Measurements from ENCODE around the gene ELFN2. TPM values are rescaled to one million over a fixed set of nuclear protein-coding genes. Genes with fewer than 3 reads are reported as not detected.

Gene ELFN2
- total RNA-seq, 2 donors from 2014 or later = not detected

DNA sequence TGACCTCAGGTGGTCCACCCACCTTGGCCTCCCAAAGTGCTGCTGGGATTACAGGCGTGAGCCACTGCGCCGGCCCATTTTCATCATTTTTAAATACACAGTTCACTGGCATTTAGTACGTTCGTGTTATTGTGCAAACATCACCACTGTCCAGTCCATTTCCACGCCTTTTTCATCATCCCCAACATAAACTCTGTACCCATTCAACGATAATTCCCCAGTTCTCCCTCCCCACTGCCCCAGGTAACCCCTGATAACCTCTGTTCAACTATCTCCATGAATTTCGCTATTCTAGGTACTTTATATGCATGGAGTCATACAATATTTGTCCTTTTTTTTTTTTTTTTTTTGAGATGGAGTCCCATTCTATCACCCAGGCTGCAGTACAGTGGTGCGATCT is 18.2 kb upstream of the ELFN2 start:
- TF ChIP-seq, protein P1, sequence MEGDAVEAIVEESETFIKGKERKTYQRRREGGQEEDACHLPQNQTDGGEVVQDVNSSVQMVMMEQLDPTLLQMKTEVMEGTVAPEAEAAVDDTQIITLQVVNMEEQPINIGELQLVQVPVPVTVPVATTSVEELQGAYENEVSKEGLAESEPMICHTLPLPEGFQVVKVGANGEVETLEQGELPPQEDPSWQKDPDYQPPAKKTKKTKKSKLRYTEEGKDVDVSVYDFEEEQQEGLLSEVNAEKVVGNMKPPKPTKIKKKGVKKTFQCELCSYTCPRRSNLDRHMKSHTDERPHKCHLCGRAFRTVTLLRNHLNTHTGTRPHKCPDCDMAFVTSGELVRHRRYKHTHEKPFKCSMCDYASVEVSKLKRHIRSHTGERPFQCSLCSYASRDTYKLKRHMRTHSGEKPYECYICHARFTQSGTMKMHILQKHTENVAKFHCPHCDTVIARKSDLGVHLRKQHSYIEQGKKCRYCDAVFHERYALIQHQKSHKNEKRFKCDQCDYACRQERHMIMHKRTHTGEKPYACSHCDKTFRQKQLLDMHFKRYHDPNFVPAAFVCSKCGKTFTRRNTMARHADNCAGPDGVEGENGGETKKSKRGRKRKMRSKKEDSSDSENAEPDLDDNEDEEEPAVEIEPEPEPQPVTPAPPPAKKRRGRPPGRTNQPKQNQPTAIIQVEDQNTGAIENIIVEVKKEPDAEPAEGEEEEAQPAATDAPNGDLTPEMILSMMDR (IDR thresholded peaks at IDR 0.05) = no peak

DNA sequence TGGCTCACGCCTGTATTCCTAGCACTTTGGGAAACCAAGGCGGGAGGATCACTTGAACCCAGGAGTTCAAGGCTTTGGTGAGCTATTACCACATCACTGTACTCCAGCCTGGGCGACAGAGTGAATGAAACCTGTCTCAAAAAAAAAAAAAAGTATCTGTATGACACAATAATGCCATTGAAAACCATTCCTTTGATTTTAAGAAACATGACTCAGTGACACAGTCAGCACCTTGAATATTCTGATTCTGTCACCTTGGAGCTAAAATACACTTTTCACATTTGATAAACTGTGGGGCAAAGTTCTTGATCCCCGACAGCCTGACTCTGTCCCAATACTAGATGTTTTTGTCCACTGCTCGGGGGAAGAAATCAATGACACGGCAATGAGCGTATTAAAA is 16.7 kb upstream of the ELFN2 start:
- Histone ChIP-seq H3K4me3 (no peak overlapping the region), H3K27ac (no peak overlapping the region), H3K4me1 (ENCODE audit: control insufficient read depth in 1 of 2, low read depth in 2 of 2) (no peaks in the 10 kb centered on the region), H3K36me3 (no peaks in the 10 kb centered on the region), H3K9me3 (no peaks in the 10 kb centered on the region), H3K27me3 (replicated peaks; ENCODE audit: insufficient read depth) (no peaks in the 10 kb centered on the region)
- no peak for ATAC-seq (ENCODE audit: insufficient number of reproducible peaks, low FRiP score, low read depth)
- TF ChIP-seq, protein P1 (IDR thresholded peaks at IDR 0.05) = no peak
- no peak for DNase-seq (ENCODE audit: low spot score)

More for the DNA sequence above, 18.2 kb upstream of the ELFN2 start:
- no peaks in the 10 kb centered on the region for H3K9me3 ChIP-seq
- DNase-seq (ENCODE audit: low spot score) = no peak
- H3K36me3 ChIP-seq = no peaks in the 10 kb centered on the region
- no peaks in the 10 kb centered on the region for H3K4me1 ChIP-seq (ENCODE audit: control insufficient read depth in 1 of 2, low read depth in 2 of 2)
- no peak overlapping the region for H3K27ac ChIP-seq
- no peak overlapping the region for H3K4me3 ChIP-seq
- no peaks in the 10 kb centered on the region for H3K27me3 ChIP-seq (replicated peaks; ENCODE audit: insufficient read depth)
- ATAC-seq (ENCODE audit: insufficient number of reproducible peaks, low FRiP score, low read depth) = no peak

DNA sequence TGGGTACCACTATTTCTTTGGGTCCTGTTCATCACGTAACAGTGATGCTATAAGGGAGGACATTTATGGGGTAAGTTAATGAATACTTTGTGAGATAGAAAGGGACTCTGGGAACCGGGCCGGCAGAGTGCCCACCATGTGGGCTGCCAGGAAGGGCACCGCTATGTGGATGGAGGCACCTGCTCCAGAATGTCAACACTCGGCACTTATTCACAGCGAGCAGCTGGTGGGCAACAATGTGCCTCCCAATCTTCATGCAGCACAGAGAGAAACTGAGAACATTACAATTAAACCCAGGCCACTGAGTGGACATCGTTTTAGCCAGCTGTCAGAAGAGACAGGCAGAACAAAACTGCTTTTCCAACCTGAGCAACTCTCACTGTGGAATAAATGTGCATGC is 15.8 kb upstream of the ELFN2 start:
- ATAC-seq (ENCODE audit: insufficient number of reproducible peaks, low FRiP score, low read depth) = no peak
- H3K36me3 ChIP-seq = no peaks in the 10 kb centered on the region
- no peaks in the 10 kb centered on the region for H3K9me3 ChIP-seq
- no peak overlapping the region for H3K27ac ChIP-seq
- no peak for DNase-seq (ENCODE audit: low spot score)
- H3K4me3 ChIP-seq = no peak overlapping the region
- no peaks in the 10 kb centered on the region for H3K4me1 ChIP-seq (ENCODE audit: control insufficient read depth in 1 of 2, low read depth in 2 of 2)
- no peaks in the 10 kb centered on the region for H3K27me3 ChIP-seq (replicated peaks; ENCODE audit: insufficient read depth)
- TF ChIP-seq, protein P1 (IDR thresholded peaks at IDR 0.05) = no peak

DNA sequence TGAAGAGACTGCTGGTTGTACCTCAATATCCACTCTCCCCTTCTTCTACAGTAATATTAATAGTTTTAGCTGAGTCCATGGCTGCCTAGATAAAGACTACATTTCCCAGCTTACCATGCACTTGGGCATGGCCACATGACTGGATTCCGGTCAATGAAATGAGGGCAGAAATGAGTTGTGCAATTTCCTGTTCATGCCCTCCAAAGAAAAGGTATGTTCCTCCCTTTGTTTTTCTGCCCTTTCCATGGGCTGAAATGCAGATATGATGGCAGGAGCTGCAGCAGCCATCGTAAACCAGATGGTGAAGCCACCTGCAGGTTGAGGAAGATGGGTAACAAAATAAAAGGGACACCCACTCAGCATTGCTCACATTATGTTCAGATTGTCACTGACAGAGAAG is 15.3 kb upstream of the ELFN2 start:
- ATAC-seq (ENCODE audit: insufficient number of reproducible peaks, low FRiP score, low read depth) (no peak), DNase-seq (ENCODE audit: low spot score) (no peak)
- TF ChIP-seq, protein P1 (IDR thresholded peaks at IDR 0.05) = no peak
- no peaks in the 10 kb centered on the region for H3K4me1 ChIP-seq (ENCODE audit: control insufficient read depth in 1 of 2, low read depth in 2 of 2)
- H3K27me3 ChIP-seq (replicated peaks; ENCODE audit: insufficient read depth) = no peaks in the 10 kb centered on the region
- H3K27ac ChIP-seq = no peak overlapping the region
- H3K9me3 ChIP-seq = no peaks in the 10 kb centered on the region
- no peaks in the 10 kb centered on the region for H3K36me3 ChIP-seq
- no peak overlapping the region for H3K4me3 ChIP-seq

DNA sequence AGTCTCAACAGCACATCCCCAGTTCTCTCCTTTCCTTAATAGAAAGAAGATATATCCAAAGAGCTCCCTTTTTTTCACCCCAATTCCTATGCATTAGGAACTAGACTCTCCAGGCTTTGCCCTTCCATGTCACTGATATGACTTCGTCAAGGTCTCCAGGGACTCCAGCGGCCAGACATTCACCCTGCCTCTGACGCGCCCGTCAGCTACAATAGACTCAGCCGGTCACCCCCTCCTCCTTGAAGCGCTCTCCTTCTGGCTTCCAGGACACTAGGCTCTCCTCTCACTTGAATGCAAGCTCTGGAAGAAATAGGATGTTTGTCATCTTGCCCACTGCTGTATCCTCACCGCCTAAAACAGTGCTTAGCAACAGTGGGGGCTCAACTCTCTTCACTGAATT is 14.9 kb upstream of the ELFN2 start:
- Histone ChIP-seq H3K4me3 (no peak overlapping the region), H3K9me3 (no peaks in the 10 kb centered on the region), H3K27me3 (replicated peaks; ENCODE audit: insufficient read depth) (no peaks in the 10 kb centered on the region), H3K36me3 (no peaks in the 10 kb centered on the region), H3K27ac (no peak overlapping the region), H3K4me1 (ENCODE audit: control insufficient read depth in 1 of 2, low read depth in 2 of 2) (no peaks in the 10 kb centered on the region)
- no peak for ATAC-seq (ENCODE audit: insufficient number of reproducible peaks, low FRiP score, low read depth)
- no peak for DNase-seq (ENCODE audit: low spot score)
- TF ChIP-seq, protein P1 (IDR thresholded peaks at IDR 0.05) = no peak

Data from thoracic aorta (tissue), 2 donors.